ENCODE results near the gene PHF12.
A peak's percentile ranks its signal among the peaks of the same experiment; 100 is the strongest.
"Not testable (repeated sequence)": the region's sequence is repeated elsewhere in the genome, so short reads cannot be mapped to it uniquely, and the experiment has no call there.

PHF12 gene

DNA sequence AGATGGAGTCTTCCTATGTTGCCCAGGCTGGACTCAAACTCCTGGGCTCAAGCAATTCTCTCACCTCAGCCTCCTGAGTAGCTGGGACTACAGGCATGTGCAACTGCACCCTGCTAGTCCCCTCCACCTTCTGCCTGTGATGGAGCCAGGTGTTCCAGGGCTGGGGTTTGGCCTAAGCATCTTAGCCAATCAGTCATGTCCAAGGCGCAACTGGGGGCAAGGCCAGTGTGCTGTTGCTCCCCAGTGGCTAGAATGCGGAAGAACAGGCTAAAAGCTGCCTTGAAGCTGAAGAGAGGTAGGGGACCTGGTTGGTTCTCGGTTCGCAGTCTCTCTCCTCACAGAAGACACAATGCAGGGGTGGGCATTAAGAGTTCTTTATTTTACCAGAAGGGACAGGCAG, 72.3 kb downstream of the PHF12 start:
- TF ChIP-seq, protein P1, sequence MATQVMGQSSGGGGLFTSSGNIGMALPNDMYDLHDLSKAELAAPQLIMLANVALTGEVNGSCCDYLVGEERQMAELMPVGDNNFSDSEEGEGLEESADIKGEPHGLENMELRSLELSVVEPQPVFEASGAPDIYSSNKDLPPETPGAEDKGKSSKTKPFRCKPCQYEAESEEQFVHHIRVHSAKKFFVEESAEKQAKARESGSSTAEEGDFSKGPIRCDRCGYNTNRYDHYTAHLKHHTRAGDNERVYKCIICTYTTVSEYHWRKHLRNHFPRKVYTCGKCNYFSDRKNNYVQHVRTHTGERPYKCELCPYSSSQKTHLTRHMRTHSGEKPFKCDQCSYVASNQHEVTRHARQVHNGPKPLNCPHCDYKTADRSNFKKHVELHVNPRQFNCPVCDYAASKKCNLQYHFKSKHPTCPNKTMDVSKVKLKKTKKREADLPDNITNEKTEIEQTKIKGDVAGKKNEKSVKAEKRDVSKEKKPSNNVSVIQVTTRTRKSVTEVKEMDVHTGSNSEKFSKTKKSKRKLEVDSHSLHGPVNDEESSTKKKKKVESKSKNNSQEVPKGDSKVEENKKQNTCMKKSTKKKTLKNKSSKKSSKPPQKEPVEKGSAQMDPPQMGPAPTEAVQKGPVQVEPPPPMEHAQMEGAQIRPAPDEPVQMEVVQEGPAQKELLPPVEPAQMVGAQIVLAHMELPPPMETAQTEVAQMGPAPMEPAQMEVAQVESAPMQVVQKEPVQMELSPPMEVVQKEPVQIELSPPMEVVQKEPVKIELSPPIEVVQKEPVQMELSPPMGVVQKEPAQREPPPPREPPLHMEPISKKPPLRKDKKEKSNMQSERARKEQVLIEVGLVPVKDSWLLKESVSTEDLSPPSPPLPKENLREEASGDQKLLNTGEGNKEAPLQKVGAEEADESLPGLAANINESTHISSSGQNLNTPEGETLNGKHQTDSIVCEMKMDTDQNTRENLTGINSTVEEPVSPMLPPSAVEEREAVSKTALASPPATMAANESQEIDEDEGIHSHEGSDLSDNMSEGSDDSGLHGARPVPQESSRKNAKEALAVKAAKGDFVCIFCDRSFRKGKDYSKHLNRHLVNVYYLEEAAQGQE (IDR thresholded peaks at IDR 0.05; ENCODE audit: insufficient replicate concordance, low read depth): no peak
- TF ChIP-seq POLR2AphosphoS5 (IDR thresholded peaks at IDR 0.05; ENCODE audit: low read depth): peak; percentile 14; the same call in 1 of the 2 replicates
- Histone ChIP-seq H3K27ac (replicated peaks) (no peak overlapping the region), H3K4me3 (replicated peaks; ENCODE audit: insufficient read depth, low read length) (no peak overlapping the region), H3K27me3 (ENCODE audit: insufficient read depth, poor library complexity, severe bottlenecking) (no peaks in the 10 kb centered on the region)
- no peak for DNase-seq (ENCODE audit: low read depth in 1 of 2, low spot score in 1 of 2)

DNA sequence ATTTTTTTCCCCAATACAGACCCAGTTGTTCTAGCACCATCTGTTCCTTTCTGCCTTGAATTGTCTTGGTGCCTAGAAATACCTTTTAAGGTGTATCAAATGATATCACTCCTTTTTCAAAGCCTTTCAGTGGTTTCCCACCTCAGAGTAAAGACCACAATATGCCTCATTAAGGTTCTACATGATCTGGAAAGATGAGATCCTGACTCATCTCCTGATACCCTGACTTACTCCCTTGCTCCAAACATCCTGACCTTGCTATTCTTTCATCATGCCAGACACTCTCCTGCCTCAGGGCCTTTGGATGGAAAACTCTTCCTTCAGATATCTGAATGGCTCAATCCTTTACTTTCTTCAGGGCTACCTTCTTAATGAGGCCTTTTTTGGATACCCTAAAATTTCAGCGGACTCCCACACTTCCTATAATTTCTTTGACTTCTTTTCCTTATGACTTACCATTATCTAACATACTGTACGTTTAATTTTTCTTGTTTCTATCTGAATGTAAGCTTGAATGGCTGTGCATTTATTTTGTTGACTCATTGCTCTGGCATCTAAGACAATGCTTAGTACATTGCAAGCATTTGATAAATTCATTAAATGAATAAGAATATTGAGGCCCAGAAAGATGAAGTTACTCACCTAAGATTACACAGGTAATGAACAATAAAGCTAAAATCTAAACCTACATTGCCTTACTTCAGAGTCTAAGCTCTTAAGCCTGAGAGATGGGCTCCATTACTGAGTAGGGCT, 73.0 kb downstream of the PHF12 start:
- TF ChIP-seq, protein P1 (IDR thresholded peaks at IDR 0.05; ENCODE audit: insufficient replicate concordance, low read depth): no peak
- TF ChIP-seq POLR2AphosphoS5 (IDR thresholded peaks at IDR 0.05; ENCODE audit: low read depth): no peak
- TF ChIP-seq SPI1 (IDR thresholded peaks at IDR 0.05; ENCODE audit: borderline replicate concordance, low read depth): no peak
- TF ChIP-seq, protein P2, sequence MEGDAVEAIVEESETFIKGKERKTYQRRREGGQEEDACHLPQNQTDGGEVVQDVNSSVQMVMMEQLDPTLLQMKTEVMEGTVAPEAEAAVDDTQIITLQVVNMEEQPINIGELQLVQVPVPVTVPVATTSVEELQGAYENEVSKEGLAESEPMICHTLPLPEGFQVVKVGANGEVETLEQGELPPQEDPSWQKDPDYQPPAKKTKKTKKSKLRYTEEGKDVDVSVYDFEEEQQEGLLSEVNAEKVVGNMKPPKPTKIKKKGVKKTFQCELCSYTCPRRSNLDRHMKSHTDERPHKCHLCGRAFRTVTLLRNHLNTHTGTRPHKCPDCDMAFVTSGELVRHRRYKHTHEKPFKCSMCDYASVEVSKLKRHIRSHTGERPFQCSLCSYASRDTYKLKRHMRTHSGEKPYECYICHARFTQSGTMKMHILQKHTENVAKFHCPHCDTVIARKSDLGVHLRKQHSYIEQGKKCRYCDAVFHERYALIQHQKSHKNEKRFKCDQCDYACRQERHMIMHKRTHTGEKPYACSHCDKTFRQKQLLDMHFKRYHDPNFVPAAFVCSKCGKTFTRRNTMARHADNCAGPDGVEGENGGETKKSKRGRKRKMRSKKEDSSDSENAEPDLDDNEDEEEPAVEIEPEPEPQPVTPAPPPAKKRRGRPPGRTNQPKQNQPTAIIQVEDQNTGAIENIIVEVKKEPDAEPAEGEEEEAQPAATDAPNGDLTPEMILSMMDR (IDR thresholded peaks at IDR 0.05; ENCODE audit: insufficient read depth, low read length): no peak
- no peak for TF ChIP-seq GABPA (IDR thresholded peaks at IDR 0.05; ENCODE audit: low read depth)
- Histone ChIP-seq H3K27me3 (ENCODE audit: insufficient read depth, poor library complexity, severe bottlenecking) (no peaks in the 10 kb centered on the region), H3K4me3 (replicated peaks; ENCODE audit: insufficient read depth, low read length) (no peak overlapping the region), H3K27ac (replicated peaks) (no peak overlapping the region)
- DNase-seq (ENCODE audit: low read depth in 1 of 2, low spot score in 1 of 2): no peak

DNA sequence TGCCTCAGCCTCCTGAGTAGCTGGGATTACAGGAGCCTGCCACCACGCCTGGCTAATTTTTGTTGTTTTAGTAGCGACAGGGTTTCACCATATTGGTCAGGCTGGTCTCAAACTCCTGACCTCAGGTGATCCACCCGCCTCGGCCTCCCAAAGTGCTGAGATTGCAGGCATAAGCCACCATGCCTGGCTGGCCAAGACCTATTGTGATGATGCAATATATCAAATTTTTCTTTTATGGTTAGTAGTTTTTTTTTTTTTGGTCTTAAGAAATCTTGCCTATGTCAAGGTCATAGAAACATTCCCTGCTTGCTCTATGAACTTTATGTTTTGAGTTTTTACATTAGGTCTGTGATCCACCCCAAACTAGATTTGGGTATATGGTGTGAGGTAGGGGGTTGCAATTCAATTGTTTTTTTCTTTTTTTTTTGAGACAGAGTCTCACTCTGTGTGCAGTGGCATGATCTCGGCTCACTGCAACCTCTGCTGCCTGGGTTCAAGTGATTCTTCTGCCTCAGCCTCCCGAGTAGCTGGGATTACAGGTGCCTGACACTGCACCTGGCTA, 74.1 kb downstream of the PHF12 start:
- DNase-seq (ENCODE audit: low read depth in 1 of 2, low spot score in 1 of 2); H3K27me3 ChIP-seq (ENCODE audit: insufficient read depth, poor library complexity, severe bottlenecking); H3K4me3 ChIP-seq (replicated peaks; ENCODE audit: insufficient read depth, low read length); H3K27ac ChIP-seq (replicated peaks): not testable (repeated sequence)

DNA sequence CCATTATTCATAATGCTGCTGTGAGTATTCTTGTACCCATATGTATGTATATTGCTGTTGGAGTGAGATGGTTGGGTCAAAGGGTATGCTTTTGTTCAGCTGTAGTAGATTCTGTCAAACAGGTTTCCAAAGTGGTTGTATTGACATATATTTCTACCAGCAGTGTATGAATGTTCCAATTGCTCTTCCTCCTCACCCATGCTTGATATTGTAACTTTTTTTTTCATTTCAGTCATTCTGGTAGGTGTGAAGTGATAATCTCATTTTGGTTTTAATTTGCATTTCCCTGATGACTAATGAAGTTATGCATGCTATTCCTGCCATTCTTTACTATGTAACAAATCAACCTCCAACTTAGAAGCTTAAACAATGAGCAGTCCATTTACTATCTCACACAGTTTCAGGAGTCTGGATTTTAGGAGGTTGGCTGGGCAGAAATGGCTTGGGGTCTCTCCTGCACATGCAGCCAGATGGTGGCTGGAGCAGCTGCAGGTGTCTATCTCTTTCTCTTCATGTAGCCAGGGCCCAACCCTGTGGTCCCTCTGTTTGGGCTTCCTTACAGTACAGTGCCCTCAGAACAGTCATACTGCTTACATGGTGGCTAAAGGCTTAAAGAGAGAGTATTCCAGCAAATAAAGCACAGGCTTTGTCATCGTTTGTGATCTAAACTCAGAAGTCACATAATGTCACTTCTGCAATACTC, 75.3 kb downstream of the PHF12 start:
- TF ChIP-seq, protein P1 (IDR thresholded peaks at IDR 0.05; ENCODE audit: insufficient replicate concordance, low read depth): no peak
- no peak for TF ChIP-seq SPI1 (IDR thresholded peaks at IDR 0.05; ENCODE audit: borderline replicate concordance, low read depth)
- TF ChIP-seq POLR2AphosphoS5 (IDR thresholded peaks at IDR 0.05; ENCODE audit: low read depth): no peak
- TF ChIP-seq GABPA (IDR thresholded peaks at IDR 0.05; ENCODE audit: low read depth): no peak
- TF ChIP-seq, protein P2 (IDR thresholded peaks at IDR 0.05; ENCODE audit: insufficient read depth, low read length): no peak
- Histone ChIP-seq H3K4me3 (replicated peaks; ENCODE audit: insufficient read depth, low read length) (no peak overlapping the region), H3K27me3 (ENCODE audit: insufficient read depth, poor library complexity, severe bottlenecking) (no peaks in the 10 kb centered on the region), H3K27ac (replicated peaks) (no peak overlapping the region)
- no peak for DNase-seq (ENCODE audit: low read depth in 1 of 2, low spot score in 1 of 2)

Measured in HL-60 (cell line).